ENCODE results near the gene LRG1.
"Not testable (repeated sequence)": the region's sequence is repeated elsewhere in the genome, so short reads cannot be mapped to it uniquely, and the experiment has no call there.

Gene LRG1

GRCh38 chr19:4527377-4527776 is 12.5 kb downstream of the LRG1 start:
- DNase-seq (ENCODE audit: low spot score), result not testable (repeated sequence)

- DNase-seq (ENCODE audit: low spot score), result no peak
Measured at GRCh38 chr19:4525563-4526002, 14.3 kb downstream of the LRG1 start.

GRCh38 chr19:4524808-4525562 is 14.9 kb downstream of the LRG1 start:
- peak; percentile 64 for DNase-seq (ENCODE audit: low spot score)

GRCh38 chr19:4523306-4524110 is 16.3 kb downstream of the LRG1 start:
- DNase-seq (ENCODE audit: low spot score), result peak; percentile 65

DNA sequence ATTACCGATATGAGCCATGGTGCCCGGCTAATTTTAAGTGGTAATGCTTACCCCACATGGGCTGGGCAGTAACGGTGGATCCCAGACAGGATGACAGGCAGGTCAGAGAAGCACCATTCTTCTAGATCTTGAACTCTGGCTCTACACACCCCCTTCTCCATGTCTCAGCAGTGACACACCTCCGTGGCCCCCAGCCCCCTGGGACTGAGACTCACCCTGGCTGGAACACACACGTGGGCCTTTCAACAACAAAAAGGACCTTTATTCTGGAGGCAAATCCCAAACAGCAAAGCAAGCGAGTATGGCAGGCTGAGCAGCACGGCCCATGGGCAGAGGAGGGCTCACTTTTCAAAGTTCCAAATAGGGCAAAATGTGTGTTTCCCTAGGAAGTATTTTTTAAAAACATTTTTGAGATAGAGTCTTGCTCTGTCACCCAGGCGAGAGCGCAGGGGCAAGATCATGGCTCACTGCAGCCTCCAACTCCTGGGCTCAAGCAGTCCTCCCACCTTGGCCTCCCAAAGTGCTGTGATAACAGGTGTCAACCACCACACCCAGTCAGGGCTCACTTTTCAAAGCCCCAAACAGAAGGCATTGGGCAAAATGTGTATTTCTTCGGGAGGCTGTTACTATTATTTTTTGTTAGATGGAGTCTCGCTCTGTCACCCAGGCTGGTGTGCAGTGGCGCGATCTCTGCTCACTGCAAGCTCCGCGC is 17.4 kb downstream of the LRG1 start:
- no peak for DNase-seq (ENCODE audit: low spot score)

GRCh38 chr19:4521888-4522242 is 18.0 kb downstream of the LRG1 start:
- no peak for DNase-seq (ENCODE audit: low spot score)

DNA sequence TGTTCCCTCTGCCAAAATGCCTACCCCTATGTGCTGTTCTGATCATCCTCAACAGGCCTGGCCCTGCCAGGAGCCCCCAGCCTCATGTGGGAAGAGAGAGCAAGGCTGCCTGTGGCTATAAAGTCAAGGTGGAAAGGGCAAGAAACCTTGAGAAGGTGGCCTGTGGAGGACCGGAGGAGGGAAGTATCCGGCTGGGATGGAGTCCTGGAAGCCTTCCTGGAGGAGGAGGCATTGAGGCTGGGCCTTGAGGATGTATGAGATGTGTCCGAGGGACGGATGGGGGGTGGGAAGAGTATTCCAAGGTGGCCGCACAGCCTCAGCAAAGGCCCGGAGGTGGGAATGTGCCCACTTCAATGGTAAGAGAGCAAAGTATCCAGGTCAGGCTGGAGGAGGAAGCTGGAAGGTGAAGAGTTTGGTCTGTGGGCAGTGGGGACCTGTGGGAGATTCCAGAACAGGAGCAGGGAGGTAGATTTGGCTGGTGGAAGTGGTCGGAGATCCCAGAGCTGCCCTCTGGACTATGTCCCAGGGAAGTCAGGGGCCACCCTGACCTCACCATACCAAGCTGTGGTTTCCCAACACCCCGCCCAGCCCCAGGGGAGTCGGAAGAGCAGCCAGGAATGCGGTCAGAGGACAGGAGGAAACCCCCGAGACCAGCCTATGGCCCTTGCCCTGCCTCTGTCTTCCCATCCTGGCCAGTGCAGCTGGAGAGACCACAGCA is 18.5 kb downstream of the LRG1 start:
- DNase-seq (ENCODE audit: low spot score), result no peak

GRCh38 chr19:4519521-4520277 is 20.1 kb downstream of the LRG1 start:
- DNase-seq (ENCODE audit: low spot score), result peak; percentile 50

GRCh38 chr19:4519172-4519496 is 20.7 kb downstream of the LRG1 start:
- DNase-seq (ENCODE audit: low spot score), result no peak

GRCh38 chr19:4518345-4519171 is 21.3 kb downstream of the LRG1 start, which contains the start of gene PLIN4:
Gene PLIN4 (minus strand): TSS chr19:4518486. CDS start chr19:4518272, 214 bp downstream.
- DNase-seq (ENCODE audit: low spot score), result peak; percentile 29

DNA sequence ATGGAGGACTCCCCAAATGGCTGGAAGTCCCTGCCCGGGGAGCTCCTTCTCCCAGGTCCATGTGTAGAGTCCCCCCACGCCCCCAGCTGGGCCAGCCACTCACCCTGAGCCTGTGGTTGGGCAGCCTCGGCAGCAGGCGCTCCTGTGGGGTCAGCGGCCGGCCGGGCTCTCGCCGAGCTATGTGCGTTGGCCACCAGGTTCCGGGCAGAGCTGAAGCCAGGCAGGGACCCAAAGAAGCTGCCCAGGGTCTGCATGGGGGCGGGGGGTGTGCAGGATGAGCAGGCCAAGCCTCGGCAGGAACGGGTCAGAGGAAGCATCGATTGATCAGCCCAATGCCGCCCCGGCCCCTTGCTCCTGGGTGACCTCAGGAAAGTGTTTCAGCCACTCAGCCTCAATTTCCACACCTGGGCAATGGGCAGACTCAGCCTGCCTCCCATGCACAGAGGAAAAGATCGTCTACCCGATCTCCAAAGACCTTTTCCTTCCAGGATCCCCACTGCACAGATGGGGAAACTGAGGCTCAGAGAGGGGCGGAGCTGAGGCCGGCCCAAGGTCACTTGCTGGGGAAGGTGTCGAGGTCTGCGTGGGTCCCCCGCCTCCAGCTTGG is 22.3 kb downstream of the LRG1 start:
- DNase-seq (ENCODE audit: low spot score), result no peak

- DNase-seq (ENCODE audit: low spot score), result no peak
Measured at GRCh38 chr19:4516939-4517300, 22.9 kb downstream of the LRG1 start.

GRCh38 chr19:4516199-4516938 is 23.5 kb downstream of the LRG1 start:
- DNase-seq (ENCODE audit: low spot score), result no peak

GRCh38 chr19:4515732-4516131 is 24.1 kb downstream of the LRG1 start:
- DNase-seq (ENCODE audit: low spot score), result no peak

- DNase-seq (ENCODE audit: low spot score), result no peak
Measured at GRCh38 chr19:4513248-4513647, 26.6 kb downstream of the LRG1 start.

DNA sequence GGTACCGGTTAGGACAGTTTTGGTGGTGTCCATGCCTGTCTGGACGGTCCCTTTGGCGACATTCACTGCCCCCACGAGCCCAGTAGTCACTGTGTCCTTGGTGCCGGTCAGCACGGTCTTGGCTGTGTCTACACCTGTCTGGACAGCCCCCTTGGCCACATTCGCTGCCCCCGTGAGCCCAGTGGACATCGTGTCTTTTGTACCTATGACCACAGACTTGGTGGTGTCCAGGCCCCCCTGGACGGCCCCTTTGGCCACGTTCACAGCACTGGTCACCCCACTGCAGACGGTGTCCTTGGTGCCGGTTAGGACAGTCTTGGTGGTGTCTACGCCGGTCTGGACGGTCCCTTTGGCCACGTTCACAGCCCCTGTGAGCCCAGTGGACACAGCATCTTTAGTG is 27.8 kb downstream of the LRG1 start:
- DNase-seq (ENCODE audit: low spot score), result no peak

DNA sequence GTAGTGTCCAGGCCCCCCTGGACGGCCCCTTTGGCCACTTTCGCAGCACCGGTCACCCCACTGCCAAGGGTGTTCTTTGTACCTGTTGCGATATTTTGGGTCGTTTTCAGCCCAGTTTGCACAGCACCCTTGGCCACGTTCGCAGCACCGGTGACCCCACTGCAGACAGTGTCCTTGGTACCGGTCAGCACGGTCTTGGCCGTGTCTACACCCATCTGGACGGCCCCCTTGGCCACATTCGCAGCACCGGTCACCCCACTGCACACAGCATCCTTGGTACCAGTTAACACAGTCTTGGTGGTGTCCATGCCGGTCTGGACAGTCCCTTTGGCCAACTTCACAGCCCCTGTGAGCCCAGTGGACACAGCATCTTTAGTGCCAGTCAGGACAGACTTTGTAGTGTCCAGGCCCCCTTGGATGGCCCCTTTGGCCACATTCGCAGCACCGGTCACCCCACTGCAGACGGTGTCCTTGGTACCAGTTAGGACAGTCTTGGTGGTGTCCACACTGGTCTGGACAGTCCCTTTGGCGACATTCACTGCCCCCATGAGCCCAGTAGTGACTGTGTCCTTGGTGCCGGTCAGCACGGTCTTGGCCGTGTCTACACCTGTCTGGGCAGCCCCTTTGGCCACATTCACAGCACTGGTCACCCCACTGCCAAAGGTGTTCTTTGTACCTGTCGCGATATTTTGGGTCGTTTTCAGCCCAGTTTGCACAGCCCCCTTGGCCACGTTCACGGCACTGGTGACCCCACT is 28.4 kb downstream of the LRG1 start:
- DNase-seq (ENCODE audit: low spot score), result no peak

DNA sequence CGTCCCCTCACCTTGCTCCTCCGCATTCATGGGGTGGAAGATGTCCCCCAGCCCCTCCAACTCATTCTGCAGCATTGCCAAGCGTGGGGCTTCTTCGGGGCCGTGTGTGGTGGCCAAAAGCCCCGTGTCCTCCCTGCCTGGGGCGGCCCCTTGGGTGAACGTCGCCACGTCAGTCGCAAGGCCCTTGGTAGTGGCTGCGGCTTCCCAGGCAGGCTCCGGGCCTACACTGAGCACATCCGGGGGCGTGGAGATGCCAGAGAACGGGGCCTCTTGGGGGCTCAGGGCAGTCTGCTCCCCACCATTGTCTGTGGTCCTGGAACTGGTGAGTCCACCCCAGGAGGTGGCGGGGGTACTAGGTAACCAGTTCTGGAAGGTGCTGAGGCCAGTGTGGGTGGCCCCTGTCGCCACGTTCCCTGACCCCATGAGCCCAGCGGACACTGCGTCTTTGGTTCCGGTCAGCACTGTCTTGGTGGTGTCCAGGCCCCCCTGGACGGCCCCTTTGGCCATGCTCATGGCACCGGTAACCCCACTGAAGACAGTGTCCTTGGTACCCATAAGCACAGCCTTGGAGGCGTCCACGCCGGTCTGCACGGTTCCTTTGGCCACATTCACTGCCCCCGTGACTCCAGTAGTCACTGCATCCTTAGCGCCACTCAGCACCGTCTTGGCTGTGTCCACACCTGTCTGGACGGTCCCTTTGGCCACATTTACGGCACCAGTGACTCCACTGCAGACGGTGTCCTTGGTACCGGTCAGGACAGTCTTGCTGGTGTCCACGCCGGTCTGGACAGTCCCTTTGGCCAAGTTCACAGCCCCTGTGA is 29.2 kb downstream of the LRG1 start:
- no peak for DNase-seq (ENCODE audit: low spot score)
